Kidney (tissue), 14 donors: ENCODE measurements around the gene CBY1. TPM values are rescaled to one million over a fixed set of nuclear protein-coding genes. Genes with fewer than 3 reads are reported as not detected.

Experiments used
- DNase-seq, 5 donors: peaks; one replicate each; pipeline ENCODE4 v3.0.0-alpha.2; 2013 to 2020
- FAIRE-seq: peaks from 2 replicates; lab custom pipeline; 2012; peaks lifted over from hg19 to GRCh38; lab: Jason Lieb, UNC
- H3K27ac ChIP-seq, 2 donors: one replicate each; pipeline ENCODE4 v1.7.0; 2013; ENCODE audit warnings: low read depth in 2 of 2, low read length in 2 of 2, inconsistent platforms in 1 of 2
- H3K27me3 ChIP-seq: one replicate; pipeline ENCODE4 v1.7.1; 2013; ENCODE audit warnings: low read length, inconsistent platforms; ENCODE audit not compliant: control insufficient read depth, insufficient read depth
- H3K36me3 ChIP-seq, 3 donors: one replicate each; pipeline versions ENCODE4 v1.7.0 to v1.7.1; 2013; ENCODE audit warnings: low read length in 3 of 3, control low read depth in 1 of 3, inconsistent platforms in 1 of 3; ENCODE audit not compliant: insufficient read depth in 3 of 3, control insufficient read depth in 2 of 3
- H3K4me1 ChIP-seq, 3 donors: one replicate each; pipeline versions ENCODE4 v1.7.0 to v1.7.1; 2013; ENCODE audit warnings: low read length in 3 of 3, inconsistent platforms in 1 of 3, low read depth in 1 of 3; ENCODE audit not compliant: control insufficient read depth in 2 of 3, insufficient read depth in 2 of 3
- H3K4me3 ChIP-seq, 3 donors: one replicate each; pipeline versions ENCODE4 v1.7.0 to v1.8.1; 2013; ENCODE audit warnings: low read length in 3 of 3, control low read depth in 1 of 3, inconsistent platforms in 1 of 3
- H3K9ac ChIP-seq, 3 donors: one replicate each; pipeline versions ENCODE4 v1.7.0 to v1.7.1; 2013; ENCODE audit warnings: low read length in 3 of 3, control low read depth in 1 of 3, inconsistent platforms in 1 of 3
- H3K9me3 ChIP-seq, 3 donors: one replicate each; pipeline versions ENCODE4 v1.7.0 to v1.7.1; 2013; ENCODE audit warnings: low read length in 3 of 3, control low read depth in 1 of 3, inconsistent platforms in 1 of 3; ENCODE audit not compliant: control insufficient read depth in 2 of 3, insufficient read depth in 1 of 3
- intact Hi-C: fragments of 100-400 bp; cut with DNase I; formaldehyde crosslinking; loops from one replicate; pipeline ENCODE4 v1.11.1; 2022
- polyA plus RNA-seq: library from polyadenylated mRNA; stranded (reverse); fragments of 350-450 nt; fragmentation: Illumina TruSeq; extraction: RNeasy Lipid Tissue Mini Kit (QIAGEN cat#74804); gene quantifications from one replicate; pipeline ENCODE4 v1.2.3, GENCODE V29; 2014; ENCODE audit warnings: low read depth, low replicate concordance; ENCODE audit not compliant: insufficient read depth
- total RNA-seq: library from RNA; stranded (reverse); fragmentation: NEBNext Ultra II Directional; extraction: Animal tissue kit (Norgen Biotek cat#: 25700); gene quantifications from one replicate; pipeline ENCODE4 v1.2.1, GENCODE V29; 2021
- TF ChIP-seq, protein P1 (sequence below): IDR thresholded peaks from 3 replicates; pipeline ENCODE4 v1.5.1; 2012; ENCODE audit warnings: mild to moderate bottlenecking, moderate library complexity, borderline replicate concordance; ENCODE audit not compliant: insufficient read depth; ENCODE audit errors: extremely low read depth
- donor health status: control.
- donor health status: control.
- donor health status: control.
- donor health status: control.
- donor health status: control.
- donor health status: DM: yes; HTN: yes; CAD: no.
- donor health status: Normal renal cell carcinoma (clear cell type).

Gene CBY1
- total and polyA plus RNA-seq, 2 donors from 2014 or later: 36.0 to 67.2 TPM

DNA sequence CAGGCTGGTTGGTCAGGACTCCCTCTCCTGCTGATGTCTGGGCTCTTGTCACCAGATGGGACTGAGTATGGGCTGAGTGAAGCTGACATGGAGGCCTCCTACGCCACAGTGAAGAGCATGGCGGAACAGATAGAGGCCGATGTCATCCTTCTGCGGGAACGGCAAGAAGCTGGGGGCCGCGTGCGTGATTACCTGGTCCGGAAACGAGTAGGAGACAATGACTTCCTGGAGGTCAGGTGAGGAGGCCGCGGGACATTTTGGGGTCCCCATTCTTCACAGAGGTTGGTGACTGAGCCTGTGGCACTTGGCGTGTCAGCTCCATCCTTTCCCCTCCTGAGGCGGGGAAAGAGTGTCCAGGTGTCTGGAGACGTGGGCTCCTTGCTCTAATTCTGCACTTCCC is 59.4 kb downstream of the CBY1 start:
- no peak overlapping the region for H3K9ac ChIP-seq
- peaks cover 0 to 12% (median 0%) of the 10 kb centered on the region in 3 donors for H3K4me1 ChIP-seq
- no peaks in the 10 kb centered on the region for H3K27me3 ChIP-seq
- H3K9me3 ChIP-seq: no peaks in the 10 kb centered on the region
- FAIRE-seq (no peak), DNase-seq (peak in 1 of 5 donors; percentile 26)
- H3K4me3 ChIP-seq: no peak overlapping the region
- TF ChIP-seq, protein P1, sequence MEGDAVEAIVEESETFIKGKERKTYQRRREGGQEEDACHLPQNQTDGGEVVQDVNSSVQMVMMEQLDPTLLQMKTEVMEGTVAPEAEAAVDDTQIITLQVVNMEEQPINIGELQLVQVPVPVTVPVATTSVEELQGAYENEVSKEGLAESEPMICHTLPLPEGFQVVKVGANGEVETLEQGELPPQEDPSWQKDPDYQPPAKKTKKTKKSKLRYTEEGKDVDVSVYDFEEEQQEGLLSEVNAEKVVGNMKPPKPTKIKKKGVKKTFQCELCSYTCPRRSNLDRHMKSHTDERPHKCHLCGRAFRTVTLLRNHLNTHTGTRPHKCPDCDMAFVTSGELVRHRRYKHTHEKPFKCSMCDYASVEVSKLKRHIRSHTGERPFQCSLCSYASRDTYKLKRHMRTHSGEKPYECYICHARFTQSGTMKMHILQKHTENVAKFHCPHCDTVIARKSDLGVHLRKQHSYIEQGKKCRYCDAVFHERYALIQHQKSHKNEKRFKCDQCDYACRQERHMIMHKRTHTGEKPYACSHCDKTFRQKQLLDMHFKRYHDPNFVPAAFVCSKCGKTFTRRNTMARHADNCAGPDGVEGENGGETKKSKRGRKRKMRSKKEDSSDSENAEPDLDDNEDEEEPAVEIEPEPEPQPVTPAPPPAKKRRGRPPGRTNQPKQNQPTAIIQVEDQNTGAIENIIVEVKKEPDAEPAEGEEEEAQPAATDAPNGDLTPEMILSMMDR: no peak
- intact Hi-C loops: no loop called here
- no peak overlapping the region for H3K27ac ChIP-seq
- H3K36me3 ChIP-seq: peaks cover 2 to 24% (median 12%) of the 10 kb centered on the region in 3 donors

DNA sequence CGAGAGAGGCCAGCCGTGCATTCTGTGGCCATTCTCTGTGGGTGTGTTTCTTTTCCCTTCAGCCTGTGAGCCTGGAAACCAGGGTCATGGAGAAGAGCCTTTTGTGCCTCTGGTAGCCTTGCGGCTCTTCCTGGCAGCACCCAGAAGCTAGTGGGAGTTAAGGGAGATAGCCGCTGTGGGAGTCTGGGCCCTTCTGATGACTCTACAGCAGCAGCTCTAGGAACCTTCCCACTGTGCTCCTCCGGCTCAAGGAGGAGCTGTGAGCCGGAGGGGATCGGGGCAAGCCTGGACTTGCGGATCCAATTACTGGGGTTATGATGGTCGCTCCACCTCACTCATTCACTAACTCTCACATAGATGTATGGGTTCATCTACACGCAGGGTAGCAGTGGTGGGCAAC is 59.8 kb downstream of the CBY1 start:
- no peak for DNase-seq
- H3K9me3 ChIP-seq: no peaks in the 10 kb centered on the region
- no peak overlapping the region for H3K27ac ChIP-seq
- TF ChIP-seq, protein P1: no peak
- no peak for FAIRE-seq
- no peaks in the 10 kb centered on the region for H3K27me3 ChIP-seq
- no peak overlapping the region for H3K9ac ChIP-seq
- H3K36me3 ChIP-seq: peaks cover 2 to 25% (median 12%) of the 10 kb centered on the region in 3 donors
- H3K4me1 ChIP-seq: peaks cover 0 to 12% (median 0%) of the 10 kb centered on the region in 3 donors
- intact Hi-C loops: no loop called here
- no peak overlapping the region for H3K4me3 ChIP-seq

DNA sequence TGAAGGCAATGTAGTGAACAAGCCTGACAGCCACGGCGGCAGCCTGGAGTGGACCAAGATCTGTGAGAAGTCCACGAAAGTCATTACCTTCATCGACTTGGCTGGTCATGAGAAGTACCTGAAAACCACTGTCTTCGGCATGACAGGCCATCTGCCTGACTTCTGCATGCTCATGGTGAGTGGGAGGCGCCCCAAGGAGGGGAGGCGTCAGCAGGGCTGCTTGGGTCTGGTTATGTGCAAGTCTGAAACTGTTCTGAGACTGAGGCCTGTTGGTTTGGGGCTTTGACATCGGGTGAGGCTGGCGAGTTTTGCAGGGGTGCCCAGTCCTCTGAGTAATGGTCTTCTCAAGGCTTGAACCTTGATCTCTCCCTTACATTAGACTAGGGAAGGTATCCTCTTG is 60.4 kb downstream of the CBY1 start:
- no peaks in the 10 kb centered on the region for H3K9me3 ChIP-seq
- TF ChIP-seq, protein P1: no peak
- H3K27me3 ChIP-seq: no peaks in the 10 kb centered on the region
- H3K4me1 ChIP-seq: peaks cover 0 to 12% (median 0%) of the 10 kb centered on the region in 3 donors
- intact Hi-C loops: no loop called here
- peaks cover 2 to 28% (median 16%) of the 10 kb centered on the region in 3 donors for H3K36me3 ChIP-seq
- DNase-seq (peak in 1 of 5 donors; percentile 45), FAIRE-seq (no peak)
- no peak overlapping the region for H3K27ac ChIP-seq
- no peak overlapping the region for H3K9ac ChIP-seq
- no peak overlapping the region for H3K4me3 ChIP-seq

DNA sequence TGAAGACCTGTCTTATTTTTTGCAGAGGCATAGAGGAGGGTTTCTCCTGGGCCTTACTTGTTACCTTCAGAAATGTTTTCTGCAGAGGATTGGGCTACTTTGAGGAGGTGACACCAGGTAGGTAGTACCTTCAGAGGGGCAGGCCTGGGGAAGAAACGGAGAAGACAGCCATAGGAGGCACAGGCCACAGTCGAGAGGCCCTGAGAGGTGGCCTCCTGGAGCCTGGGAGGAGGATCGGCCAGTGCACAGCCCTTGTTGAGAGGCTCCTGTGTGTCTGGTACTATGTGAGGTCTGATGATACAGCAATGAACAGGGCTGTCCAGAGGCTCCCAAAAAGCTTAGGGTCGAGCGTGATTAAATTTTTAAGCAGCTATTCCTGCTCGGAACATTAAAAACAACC is 60.8 kb downstream of the CBY1 start:
- peaks cover 0 to 10% (median 0%) of the 10 kb centered on the region in 3 donors for H3K4me1 ChIP-seq
- no peaks in the 10 kb centered on the region for H3K27me3 ChIP-seq
- intact Hi-C loops: no loop called here
- no peak overlapping the region for H3K4me3 ChIP-seq
- H3K9ac ChIP-seq: no peak overlapping the region
- TF ChIP-seq, protein P1: no peak
- DNase-seq: no peak
- no peak overlapping the region for H3K27ac ChIP-seq
- H3K9me3 ChIP-seq: no peaks in the 10 kb centered on the region
- FAIRE-seq: no peak
- peaks cover 3 to 28% (median 17%) of the 10 kb centered on the region in 3 donors for H3K36me3 ChIP-seq
